ENCODE data around the gene TCN2.

Gene TCN2

GRCh38 chr22:30596886-30597285, 10.1 kb upstream of the TCN2 start:
- H3K27me3 ChIP-seq (ENCODE audit: insufficient read depth, poor library complexity, severe bottlenecking): peaks cover 3% of the 10 kb centered on the region
- DNase-seq (ENCODE audit: low read depth in 1 of 2, low spot score in 1 of 2): no peak
- H3K27ac ChIP-seq (replicated peaks): no peak overlapping the region
- no peak for TF ChIP-seq SPI1 (IDR thresholded peaks at IDR 0.05; ENCODE audit: borderline replicate concordance, low read depth)
- TF ChIP-seq GABPA (IDR thresholded peaks at IDR 0.05; ENCODE audit: low read depth): no peak
- no peak for TF ChIP-seq CTCF (IDR thresholded peaks at IDR 0.05; ENCODE audit: insufficient read depth, low read length)
- no peak for TF ChIP-seq POLR2AphosphoS5 (IDR thresholded peaks at IDR 0.05; ENCODE audit: low read depth)
- no peak for TF ChIP-seq REST (IDR thresholded peaks at IDR 0.05; ENCODE audit: insufficient replicate concordance, low read depth)
- no peak overlapping the region for H3K4me3 ChIP-seq (replicated peaks; ENCODE audit: insufficient read depth, low read length)

GRCh38 chr22:30598986-30599385, 8.0 kb upstream of the TCN2 start:
- DNase-seq (ENCODE audit: low read depth in 1 of 2, low spot score in 1 of 2): no peak
- TF ChIP-seq POLR2AphosphoS5 (IDR thresholded peaks at IDR 0.05; ENCODE audit: low read depth) (no peak), CTCF (IDR thresholded peaks at IDR 0.05; ENCODE audit: insufficient read depth, low read length) (no peak), GABPA (IDR thresholded peaks at IDR 0.05; ENCODE audit: low read depth) (no peak), REST (IDR thresholded peaks at IDR 0.05; ENCODE audit: insufficient replicate concordance, low read depth) (no peak), SPI1 (IDR thresholded peaks at IDR 0.05; ENCODE audit: borderline replicate concordance, low read depth) (no peak)

GRCh38 chr22:30600921-30601320, 6.1 kb upstream of the TCN2 start:
- Histone ChIP-seq H3K27ac (replicated peaks) (no peak overlapping the region), H3K4me3 (replicated peaks; ENCODE audit: insufficient read depth, low read length) (no peak overlapping the region), H3K27me3 (ENCODE audit: insufficient read depth, poor library complexity, severe bottlenecking) (no peaks in the 10 kb centered on the region)
- peak in 1 of 2 experiments; percentile 8 for DNase-seq (ENCODE audit: low read depth in 1 of 2, low spot score in 1 of 2)
- no peak for TF ChIP-seq CTCF (IDR thresholded peaks at IDR 0.05; ENCODE audit: insufficient read depth, low read length)
- no peak for TF ChIP-seq REST (IDR thresholded peaks at IDR 0.05; ENCODE audit: insufficient replicate concordance, low read depth)
- TF ChIP-seq SPI1 (IDR thresholded peaks at IDR 0.05; ENCODE audit: borderline replicate concordance, low read depth): peak; percentile 61; the same call in 1 of the 2 replicates
- TF ChIP-seq GABPA (IDR thresholded peaks at IDR 0.05; ENCODE audit: low read depth): no peak
- no peak for TF ChIP-seq POLR2AphosphoS5 (IDR thresholded peaks at IDR 0.05; ENCODE audit: low read depth)

More at GRCh38 chr22:30598986-30599385, 8.0 kb upstream of the TCN2 start:
- Histone ChIP-seq H3K4me3 (replicated peaks; ENCODE audit: insufficient read depth, low read length) (no peak overlapping the region), H3K27ac (replicated peaks) (no peak overlapping the region), H3K27me3 (ENCODE audit: insufficient read depth, poor library complexity, severe bottlenecking) (no peaks in the 10 kb centered on the region)
